ENCODE results near the gene STRN. TPM values are rescaled to one million over a fixed set of nuclear protein-coding genes. Genes with fewer than 3 reads are reported as not detected.
A peak's percentile ranks its signal among the peaks of the same experiment; 100 is the strongest.

STRN gene
- total RNA-seq, 1 experiment from 2014 or later = 37.4 TPM

- ATAC-seq (peak; percentile 71), DNase-seq (ENCODE audit: low read depth, low spot score) (no peak)
- intact Hi-C loops (cut with micrococcal nuclease; ENCODE audit: unreplicated experiment) = no loop called here
- no TSS peak for BruUV-seq (replicated peaks)
- ChIA-PET CTCF (no interaction called here), POLR2A (no interaction called here)
- Histone ChIP-seq H3K27me3 (ENCODE audit: control insufficient read depth, insufficient read depth, low read length) (no peaks in the 10 kb centered on the region), H3K27ac (ENCODE audit: low read length) (no peak overlapping the region), H3K4me1 (ENCODE audit: control insufficient read depth, insufficient read depth, low read length) (peaks cover 5% of the 10 kb centered on the region), H3K4me3 (ENCODE audit: low read depth in 2 of 2, low read length in 2 of 2) (no peak overlapping the region), H3K9me3 (ENCODE audit: control insufficient read depth, insufficient read depth, low read depth, low read length) (no peaks in the 10 kb centered on the region), H3K36me3 (ENCODE audit: control insufficient read depth, insufficient read depth, low read length) (no peaks in the 10 kb centered on the region)
- TF ChIP-seq CTCF (IDR thresholded peaks at IDR 0.05) = no peak
- no peak for TF ChIP-seq POLR2AphosphoS5 (IDR thresholded peaks at IDR 0.05; ENCODE audit: low read depth, low read length)
- TF ChIP-seq SIN3A (IDR thresholded peaks at IDR 0.05; ENCODE audit: borderline replicate concordance, insufficient read depth, low read depth, low read length) = no peak
- in situ Hi-C loops (cut with HindIII; ENCODE audit: low pct_unique_long_range_greater_than_20kb, low sequenced_read_pairs) = no loop called here
Observed at GRCh38 chr2:36951574-36951973, 14.8 kb downstream of the STRN start.

DNA sequence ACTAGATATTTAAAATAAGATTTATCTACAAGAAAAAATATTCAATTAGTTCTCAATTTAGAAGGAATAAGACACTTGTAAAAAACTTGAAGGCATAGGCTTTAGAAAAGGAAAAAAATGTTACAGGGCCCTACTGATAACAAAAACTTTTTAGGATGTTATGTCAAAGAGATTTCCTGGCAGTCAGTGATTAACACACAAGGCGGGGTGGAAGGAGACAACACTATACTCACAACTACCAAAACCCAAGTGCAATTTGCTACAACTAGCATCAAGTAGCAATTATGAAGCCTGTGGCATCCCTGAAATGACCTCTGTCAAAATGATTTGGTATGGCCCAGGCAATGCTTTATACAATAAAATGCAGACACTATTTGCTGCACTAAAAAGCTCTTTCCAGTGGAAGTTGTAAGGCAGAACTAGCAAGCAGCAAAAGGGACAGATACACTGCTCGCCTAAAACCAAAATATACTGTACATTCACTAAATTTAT lies 15.3 kb downstream of the STRN start:
- CTCF ChIA-PET = no interaction called here
- H3K27ac ChIP-seq (ENCODE audit: low read length) = no peak overlapping the region

More for the DNA sequence above, 15.3 kb downstream of the STRN start:
- H3K4me1 ChIP-seq (ENCODE audit: control insufficient read depth, insufficient read depth, low read length) = peaks cover 5% of the 10 kb centered on the region
- no peak for TF ChIP-seq CTCF (IDR thresholded peaks at IDR 0.05)
- TF ChIP-seq, protein P1, sequence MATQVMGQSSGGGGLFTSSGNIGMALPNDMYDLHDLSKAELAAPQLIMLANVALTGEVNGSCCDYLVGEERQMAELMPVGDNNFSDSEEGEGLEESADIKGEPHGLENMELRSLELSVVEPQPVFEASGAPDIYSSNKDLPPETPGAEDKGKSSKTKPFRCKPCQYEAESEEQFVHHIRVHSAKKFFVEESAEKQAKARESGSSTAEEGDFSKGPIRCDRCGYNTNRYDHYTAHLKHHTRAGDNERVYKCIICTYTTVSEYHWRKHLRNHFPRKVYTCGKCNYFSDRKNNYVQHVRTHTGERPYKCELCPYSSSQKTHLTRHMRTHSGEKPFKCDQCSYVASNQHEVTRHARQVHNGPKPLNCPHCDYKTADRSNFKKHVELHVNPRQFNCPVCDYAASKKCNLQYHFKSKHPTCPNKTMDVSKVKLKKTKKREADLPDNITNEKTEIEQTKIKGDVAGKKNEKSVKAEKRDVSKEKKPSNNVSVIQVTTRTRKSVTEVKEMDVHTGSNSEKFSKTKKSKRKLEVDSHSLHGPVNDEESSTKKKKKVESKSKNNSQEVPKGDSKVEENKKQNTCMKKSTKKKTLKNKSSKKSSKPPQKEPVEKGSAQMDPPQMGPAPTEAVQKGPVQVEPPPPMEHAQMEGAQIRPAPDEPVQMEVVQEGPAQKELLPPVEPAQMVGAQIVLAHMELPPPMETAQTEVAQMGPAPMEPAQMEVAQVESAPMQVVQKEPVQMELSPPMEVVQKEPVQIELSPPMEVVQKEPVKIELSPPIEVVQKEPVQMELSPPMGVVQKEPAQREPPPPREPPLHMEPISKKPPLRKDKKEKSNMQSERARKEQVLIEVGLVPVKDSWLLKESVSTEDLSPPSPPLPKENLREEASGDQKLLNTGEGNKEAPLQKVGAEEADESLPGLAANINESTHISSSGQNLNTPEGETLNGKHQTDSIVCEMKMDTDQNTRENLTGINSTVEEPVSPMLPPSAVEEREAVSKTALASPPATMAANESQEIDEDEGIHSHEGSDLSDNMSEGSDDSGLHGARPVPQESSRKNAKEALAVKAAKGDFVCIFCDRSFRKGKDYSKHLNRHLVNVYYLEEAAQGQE (IDR thresholded peaks at IDR 0.05; ENCODE audit: insufficient read depth in 1 of 2, low read depth in 2 of 2, low read length in 1 of 2) = no peak
- no peak for TF ChIP-seq TCF7L2 (IDR thresholded peaks at IDR 0.05; ENCODE audit: low read depth, low read length)
- TF ChIP-seq POLR2AphosphoS5 (IDR thresholded peaks at IDR 0.05; ENCODE audit: low read depth, low read length) = no peak
- TF ChIP-seq SIN3A (IDR thresholded peaks at IDR 0.05; ENCODE audit: borderline replicate concordance, insufficient read depth, low read depth, low read length) = no peak
- DNase-seq (ENCODE audit: low read depth, low spot score) = no peak
- H3K36me3 ChIP-seq (ENCODE audit: control insufficient read depth, insufficient read depth, low read length) = no peaks in the 10 kb centered on the region
- H3K4me3 ChIP-seq (ENCODE audit: low read depth in 2 of 2, low read length in 2 of 2) = no peak overlapping the region
- no TSS peak for BruUV-seq (replicated peaks)
- POLR2A ChIA-PET = no interaction called here
- in situ Hi-C loops (cut with HindIII; ENCODE audit: low pct_unique_long_range_greater_than_20kb, low sequenced_read_pairs) = no loop called here
- ATAC-seq = no peak
- intact Hi-C loops (cut with micrococcal nuclease; ENCODE audit: unreplicated experiment) = no loop called here
- H3K27me3 ChIP-seq (ENCODE audit: control insufficient read depth, insufficient read depth, low read length) = no peaks in the 10 kb centered on the region
- no peaks in the 10 kb centered on the region for H3K9me3 ChIP-seq (ENCODE audit: control insufficient read depth, insufficient read depth, low read depth, low read length)
